ENCODE results near the gene PPDPF.

- TF ChIP-seq POLR2A (IDR thresholded peaks at IDR 0.05; ENCODE audit: extremely low read depth, insufficient read length) (no peak), CTCF (IDR thresholded peaks at IDR 0.05; ENCODE audit: low read depth, low read length) (no peak), MYC (IDR thresholded peaks at IDR 0.05; ENCODE audit: low read depth, low read length) (no peak), MAX (IDR thresholded peaks at IDR 0.05; ENCODE audit: low read depth, low read length) (no peak)
These were observed 41.9 kb upstream of the PPDPF start for GRCh38 chr20:63478346-63479302.
